GM12892 (cell line): ENCODE data around the gene SSRP1.

Source experiments
- POLR2AphosphoS5 ChIP-seq: IDR thresholded peaks from 2 replicates; pipeline ENCODE4 v1.6.1; 2011; ENCODE audit warnings: low read depth, low read length, control low read depth
- TAF1 ChIP-seq: IDR thresholded peaks from 2 replicates; pipeline ENCODE4 v1.6.1; 2011; ENCODE audit warnings: low read depth, mild to moderate bottlenecking, control low read depth, low read length, borderline replicate concordance

- TF ChIP-seq POLR2AphosphoS5 (0 out of 2 replicates have a peak, but pooled peaks have one; percentile 23), TAF1 (no peak)
Observed at GRCh38 chr11:57308426-57309060, 27.1 kb downstream of the SSRP1 start.
